Pancreas (tissue), 10 donors: ENCODE results near the gene IFNA6. TPM values are rescaled to one million over a fixed set of nuclear protein-coding genes. Genes with fewer than 3 reads are reported as not detected.
A peak's percentile ranks its signal among the peaks of the same experiment; 100 is the strongest.
"Not testable (repeated sequence)": the region's sequence is repeated elsewhere in the genome, so short reads cannot be mapped to it uniquely, and the experiment has no call there.

Experiments used
- ATAC-seq, 4 donors: fragments of 200-7000 bp; cut with Tn5 transposase; one replicate each; pipeline versions ENCODE4 v1.8.0 to v1.9.1; 2020; ENCODE audit warnings: mild to moderate bottlenecking in 4 of 4, moderate library complexity in 4 of 4
- DNase-seq, 6 donors: peaks; one replicate each; pipeline ENCODE4 v3.0.0-alpha.2; 2020
- FAIRE-seq: peaks from 2 replicates; lab custom pipeline; 2012; peaks lifted over from hg19 to GRCh38; lab: Jason Lieb, UNC
- H3K27ac ChIP-seq, 4 donors: fragments of 200-600 bp; sonication (generic); 1 replicate in 3 of 4; 2 replicates in 1 of 4; pipeline versions ENCODE4 v1.5.0 to v1.8.0; 2020
- H3K27me3 ChIP-seq, 4 donors: fragments of 200-600 bp; one replicate each; pipeline ENCODE4 v1.8.0; 2021
- H3K36me3 ChIP-seq, 3 donors: fragments of 200-600 bp; sonication (generic) in 1 of 3; one replicate each; pipeline versions ENCODE4 v1.5.0 to v1.8.0; 2020 to 2021
- H3K4me1 ChIP-seq, 3 donors: fragments of 200-600 bp; one replicate each; pipeline ENCODE4 v1.8.0; 2021
- H3K4me3 ChIP-seq, 4 donors: fragments of 200-600 bp; sonication (generic) in 2 of 4; one replicate each; pipeline versions ENCODE4 v1.5.0 to v1.8.0; 2020 to 2021
- H3K9me3 ChIP-seq, 4 donors: fragments of 200-600 bp; one replicate each; pipeline ENCODE4 v1.8.0; 2021
- CTCF ChIP-seq, 4 donors: fragments of 200-600 bp; sonication (generic) in 3 of 4; IDR thresholded peaks; one replicate each; pipeline versions ENCODE4 v1.5.0 to v1.8.0; 2021; ENCODE audit warnings: antibody characterized with exemption in 4 of 4
- WGBS, 2 donors: extraction: QIAGEN DNeasy Blood & Tissue Kit; methylation state at CpG; one replicate each; pipeline ENCODE4 v1.1.7; 2013; 5-methylcytosine and 5-hydroxymethylcytosine counted together
- intact Hi-C, 3 donors: fragments of 100-400 bp; cut with DNase I; formaldehyde crosslinking; loops; one replicate each; pipeline versions ENCODE4 v1.11.1 to v1.14.2; 2022
- polyA plus RNA-seq, 2 donors: library from polyadenylated mRNA; stranded (reverse); fragments of 200-250 nt; gene quantifications; one replicate each; pipeline ENCODE4 v1.2.3, GENCODE V29; 2013
- total RNA-seq, 6 donors: library from RNA; stranded (reverse); fragmentation: NEBNext Ultra II Directional in 4 of 6; extraction: Animal tissue kit (Norgen Biotek cat#: 25700) in 4 of 6; gene quantifications; one replicate each; pipeline versions ENCODE4 v1.2.1 to v1.2.4, GENCODE V29; 2021 to 2023
- donor health status: healthy with polysubstance abuse.
- donor health status: DM: no; HTN: no; CAD: no; lungs with moderate emphysema.
- donor health status: DM: no; HTN: no; CAD: no.
- donor health status: control.
- donor health status: control.
- donor health status: Bipolar disorder and iron deficiency.
- donor health status: DM: yes; HTN: yes; CAD: no.
- donor health status: DM: no; HTN: no; CAD: no.
- donor health status: DM: no; HTN: no; CAD: no.
- donor health status: DM: yes; HTN: yes; CAD: no.

The IFNA6 gene
- total and polyA plus RNA-seq, 8 donors: not detected

GRCh38 chr9:21392270-21392669 is 41.6 kb upstream of the IFNA6 start:
- H3K36me3 ChIP-seq: no peaks in the 10 kb centered on the region
- FAIRE-seq (no peak), DNase-seq (no peak), ATAC-seq (peak in 2 of 4 donors; percentile 41 to 47)
- H3K4me3 ChIP-seq: no peak overlapping the region
- H3K27ac ChIP-seq: no peak overlapping the region
- H3K9me3 ChIP-seq: no peaks in the 10 kb centered on the region
- TF ChIP-seq CTCF (IDR thresholded peaks at IDR 0.05): peak in 2 of 4 donors; percentile 12 to 27
- intact Hi-C loops: loop anchor here in 2 of 3 donors (10.0 kb wide), 2 partner anchors 67 to 183 kb away; no protein-coding TSS in a partner anchor
- H3K4me1 ChIP-seq: no peaks in the 10 kb centered on the region
- peaks cover 0 to 42% (median 7%) of the 10 kb centered on the region in 4 donors for H3K27me3 ChIP-seq
- 65 to 66% methylated on average over 6 of the region's 6 CpGs for WGBS, 2 donors

GRCh38 chr9:21385131-21385670 is 34.5 kb upstream of the IFNA6 start, which contains the start of gene IFNA2:
TSS of gene IFNA2 (minus strand) at chr9:21385398. CDS start at chr9:21385329, 69 bp downstream.
- no peak for DNase-seq
- 23 to 60% methylated on average over 1 of the region's 1 CpG for WGBS, 2 donors
- intact Hi-C loops: no loop called here
- no peaks in the 10 kb centered on the region for H3K4me1 ChIP-seq
- H3K36me3 ChIP-seq: no peaks in the 10 kb centered on the region
- no peak within 1 kb of the TSS for H3K4me3 ChIP-seq
- H3K27me3 ChIP-seq: peaks cover 0 to 22% (median 7%) of the 10 kb centered on the region in 4 donors
- FAIRE-seq: no peak
- H3K9me3 ChIP-seq: no peaks in the 10 kb centered on the region
- TF ChIP-seq CTCF (IDR thresholded peaks at IDR 0.05): no peak
- no peak for ATAC-seq
- H3K27ac ChIP-seq: no peak within 1 kb of the TSS

GRCh38 chr9:21383627-21384026 is 32.9 kb upstream of the IFNA6 start:
- ATAC-seq (no peak), DNase-seq (no peak), FAIRE-seq (no peak)
- no peak overlapping the region for H3K4me3 ChIP-seq
- H3K27ac ChIP-seq: no peak overlapping the region
- no peaks in the 10 kb centered on the region for H3K9me3 ChIP-seq
- peaks cover 0 to 14% (median 2%) of the 10 kb centered on the region in 4 donors for H3K27me3 ChIP-seq
- intact Hi-C loops: no loop called here
- no peaks in the 10 kb centered on the region for H3K36me3 ChIP-seq
- 23 to 30% methylated on average over 4 of the region's 4 CpGs for WGBS, 2 donors
- no peaks in the 10 kb centered on the region for H3K4me1 ChIP-seq
- no peak for TF ChIP-seq CTCF (IDR thresholded peaks at IDR 0.05)

GRCh38 chr9:21381448-21382339 is 31.0 kb upstream of the IFNA6 start:
- Histone ChIP-seq H3K9me3 (no peaks in the 10 kb centered on the region), H3K27ac (no peak overlapping the region), H3K4me3 (no peak overlapping the region), H3K36me3 (no peaks in the 10 kb centered on the region), H3K4me1 (no peaks in the 10 kb centered on the region), H3K27me3 (no peaks in the 10 kb centered on the region)
- peak in 1 of 4 donors; percentile 53 for ATAC-seq
- FAIRE-seq: no peak
- intact Hi-C loops: no loop called here
- DNase-seq: no peak
- no peak for TF ChIP-seq CTCF (IDR thresholded peaks at IDR 0.05)
- 41 to 44% methylated on average over 5 of the region's 5 CpGs for WGBS, 2 donors

- intact Hi-C loops, H3K9me3 ChIP-seq, DNase-seq, H3K27me3 ChIP-seq, ATAC-seq, FAIRE-seq, H3K4me3 ChIP-seq, H3K36me3 ChIP-seq, H3K27ac ChIP-seq, H3K4me1 ChIP-seq: not testable (repeated sequence)
- WGBS, 2 donors: 47 to 51% methylated on average over 4 of the region's 4 CpGs
Measured at GRCh38 chr9:21371467-21371866, 20.8 kb upstream of the IFNA6 start.
